ENCODE measurements around the gene ISCA2.
A peak's percentile ranks its signal among the peaks of the same experiment; 100 is the strongest.

ISCA2 gene

DNA sequence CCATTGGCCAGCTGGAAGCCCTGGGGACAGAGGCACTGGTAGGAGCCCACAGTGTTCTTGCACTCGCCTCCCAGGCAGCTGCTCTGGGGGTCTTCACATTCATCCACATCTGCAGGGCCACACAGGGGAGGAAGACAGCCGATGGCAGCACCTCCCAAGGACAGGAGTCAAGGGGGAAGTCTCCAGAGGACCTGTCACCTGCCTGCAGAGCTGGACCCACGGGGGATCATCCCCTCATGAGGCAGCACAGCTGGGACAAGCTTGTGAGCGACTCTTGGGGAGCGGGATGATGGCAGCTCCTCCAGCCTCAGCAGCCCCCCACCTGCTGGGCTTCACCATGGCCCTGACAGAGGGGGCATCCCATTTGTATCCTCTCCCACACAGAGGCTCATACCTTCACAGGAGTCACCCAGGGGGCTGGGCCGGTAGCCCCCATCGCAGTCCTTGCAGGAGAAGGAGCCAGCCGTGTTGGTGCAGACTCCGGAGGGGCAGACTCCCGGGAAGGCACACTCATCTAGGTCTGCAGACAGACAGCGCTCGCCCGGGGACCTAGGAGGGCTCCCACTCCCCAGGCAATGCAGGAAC lies 15.4 kb downstream of the ISCA2 start:
- no peak for DNase-seq

DNA sequence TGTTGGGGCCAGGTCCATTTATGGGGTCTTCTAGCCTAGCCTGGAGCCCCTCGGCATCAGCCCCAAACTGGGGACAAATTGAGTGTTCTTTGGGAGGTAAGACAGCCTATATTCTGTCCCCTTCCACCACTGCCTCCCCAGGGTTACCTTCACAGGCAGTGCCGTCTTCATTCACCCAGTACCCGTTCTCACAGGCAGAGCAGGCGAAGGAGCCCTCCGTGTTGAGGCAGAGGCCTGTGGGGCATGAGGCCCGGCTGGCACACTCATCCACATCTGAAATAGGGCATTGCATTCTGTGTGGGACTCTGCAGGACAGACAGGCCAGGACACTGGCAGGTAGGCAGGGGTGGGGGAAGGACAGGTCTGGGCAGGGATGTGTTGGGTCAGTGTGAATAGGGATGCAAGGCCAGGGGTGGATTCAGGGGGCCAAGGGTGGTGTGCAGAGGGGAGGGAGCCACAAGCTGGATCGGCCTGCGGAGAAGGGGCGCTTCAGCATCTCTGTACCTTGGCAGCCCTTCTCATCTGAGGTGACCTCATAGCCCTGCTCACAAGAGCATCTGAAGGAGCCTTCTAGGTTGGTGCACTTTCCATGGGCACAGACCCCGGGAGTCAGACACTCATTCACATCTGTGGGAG lies 16.1 kb downstream of the ISCA2 start:
- no peak for DNase-seq

DNA sequence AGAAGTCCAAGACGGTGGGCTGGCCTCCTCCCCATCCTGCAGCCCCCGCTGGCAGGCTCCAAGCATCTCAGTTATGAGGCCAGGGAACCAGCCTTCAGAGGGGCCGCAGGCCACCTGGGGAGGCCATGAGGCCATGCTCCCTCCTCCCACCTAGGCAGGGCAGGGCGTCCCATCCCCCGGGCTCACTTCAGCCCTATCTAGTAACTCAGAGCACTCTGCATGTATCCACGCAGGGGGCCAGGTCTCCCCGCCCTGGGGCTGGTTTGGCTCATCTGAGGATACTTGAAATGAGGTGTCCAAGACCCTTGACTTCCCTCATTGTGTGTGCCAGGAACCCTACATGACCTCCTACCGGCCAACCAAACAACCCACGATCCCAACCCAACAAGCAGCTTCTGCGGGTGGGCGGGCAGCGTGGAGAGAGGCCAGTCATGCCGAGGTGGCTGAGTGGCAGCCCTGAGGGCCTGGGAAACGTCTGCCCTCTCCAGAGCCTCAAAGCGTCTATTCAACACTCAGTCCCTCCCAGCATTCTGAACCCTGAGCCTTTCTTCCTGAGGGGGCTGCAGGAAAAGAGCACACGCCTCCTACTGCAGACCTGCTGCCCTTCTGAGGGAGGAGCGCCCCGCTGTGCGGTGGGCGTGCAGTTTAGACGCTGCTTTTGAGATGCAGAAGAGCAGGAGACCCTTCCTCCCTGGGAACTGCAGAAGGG lies 16.8 kb downstream of the ISCA2 start:
- no peak for DNase-seq

DNA sequence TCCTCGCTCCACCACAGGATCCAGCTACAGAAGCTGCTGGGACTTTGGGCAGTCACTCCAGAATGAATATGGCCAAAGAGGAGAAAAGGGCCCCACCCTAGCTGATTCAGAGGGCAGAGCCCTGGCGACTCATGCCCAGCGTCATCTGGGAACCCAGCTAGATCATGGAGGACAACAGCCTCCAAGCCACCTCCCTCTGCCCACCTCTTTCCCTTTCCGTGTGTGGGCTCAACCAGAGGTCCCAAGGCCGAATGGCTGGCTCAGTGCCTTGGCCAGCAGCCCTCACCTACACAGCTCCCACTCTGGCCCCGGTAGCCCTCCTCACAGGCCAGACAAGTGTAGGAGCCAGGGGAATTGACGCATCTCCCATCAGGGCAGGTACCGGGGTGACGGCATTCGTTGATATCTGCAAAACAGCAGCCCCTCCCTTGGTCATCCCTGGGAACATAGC lies 17.4 kb downstream of the ISCA2 start:
- DNase-seq: no peak

DNA sequence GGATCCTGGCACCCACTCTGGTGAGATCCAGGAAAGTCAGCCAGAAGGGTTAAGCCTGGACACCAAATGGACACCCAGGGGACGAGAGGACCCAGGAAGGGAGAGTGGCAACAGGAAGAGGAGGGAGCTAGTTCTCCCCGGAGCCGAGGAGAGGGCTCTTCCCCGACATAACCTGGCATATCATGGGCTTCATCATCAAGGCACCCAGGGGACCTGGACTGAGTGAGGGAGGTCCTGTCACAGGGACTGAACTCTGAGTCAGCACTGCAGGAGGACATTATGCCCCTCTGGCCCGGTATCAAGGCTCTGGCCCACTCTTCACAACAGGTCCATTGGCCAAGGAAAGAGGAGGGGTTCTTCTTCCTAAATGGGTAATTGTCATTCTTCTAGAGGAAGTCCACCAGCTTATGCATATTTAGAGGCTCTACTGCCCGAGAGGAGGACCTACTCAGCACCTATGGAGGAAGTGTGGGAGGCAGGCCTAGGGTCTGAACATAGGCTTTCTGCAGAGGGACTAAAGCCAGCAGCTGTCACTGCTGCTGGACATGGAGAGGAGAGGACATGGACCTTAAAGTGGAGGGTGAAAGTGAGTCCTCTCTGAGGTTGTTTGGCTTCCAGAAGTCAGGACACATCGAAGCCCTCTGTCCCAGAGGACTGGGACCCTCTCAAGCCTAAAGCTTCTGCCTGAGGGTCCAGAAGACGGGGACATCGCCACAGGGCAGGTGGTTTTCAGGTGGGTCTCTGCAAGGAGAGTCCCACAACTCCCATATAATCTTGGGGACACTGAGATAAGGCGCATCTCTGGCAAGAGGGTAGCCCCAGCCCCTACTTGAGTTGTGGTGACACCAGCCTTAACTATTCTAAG lies 18.6 kb downstream of the ISCA2 start:
- DNase-seq: no peak

DNA sequence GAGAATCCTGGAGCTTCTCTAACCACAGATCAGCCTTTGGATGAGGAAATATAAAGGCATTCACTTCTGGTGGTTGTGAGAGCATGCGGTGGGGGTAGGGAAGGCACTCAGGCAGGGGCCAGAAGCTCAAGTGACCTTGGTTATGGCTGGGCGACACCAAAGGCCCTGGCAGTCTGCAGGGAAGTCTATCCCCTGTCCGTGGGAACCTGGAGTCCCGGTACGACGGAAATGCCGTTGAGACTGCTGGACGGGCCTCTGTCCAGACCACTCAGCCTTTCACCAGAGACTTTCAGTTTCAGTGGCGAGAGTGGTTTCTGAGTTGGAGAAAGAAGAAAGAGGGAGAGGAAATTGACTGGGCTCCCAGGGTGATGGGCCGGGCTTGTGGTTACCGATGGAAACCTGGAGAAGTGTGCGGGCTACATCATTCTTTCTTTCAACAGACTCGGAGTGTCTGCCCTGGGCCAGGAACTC lies 20.9 kb downstream of the ISCA2 start:
- peak; percentile 28 for DNase-seq

DNA sequence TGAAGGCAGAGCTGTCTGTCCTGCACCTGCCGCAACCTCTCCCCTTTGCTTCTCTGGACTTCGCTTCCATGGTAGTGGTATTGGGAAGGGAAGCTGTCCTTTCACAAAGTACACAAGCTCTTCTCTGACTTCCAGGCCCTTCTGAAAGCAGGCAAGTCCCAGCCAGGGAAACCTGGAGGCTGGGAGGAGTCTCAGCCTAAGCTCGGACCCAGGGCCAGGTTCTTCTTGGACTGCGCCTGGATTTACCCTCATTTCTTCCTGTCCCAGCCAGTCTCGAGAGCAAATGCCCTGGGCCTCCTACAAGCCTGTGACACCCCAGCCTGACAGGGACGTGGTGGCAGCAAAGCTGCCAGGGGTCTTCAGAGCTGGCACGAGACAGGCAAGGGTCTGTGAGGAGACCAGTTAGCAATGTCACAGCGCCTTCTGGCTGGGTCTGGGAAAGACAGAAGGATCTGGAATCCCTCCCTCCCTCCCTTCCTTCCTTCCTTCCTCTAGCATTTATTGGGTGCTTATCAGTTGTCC lies 22.4 kb downstream of the ISCA2 start:
- DNase-seq: no peak

DNA sequence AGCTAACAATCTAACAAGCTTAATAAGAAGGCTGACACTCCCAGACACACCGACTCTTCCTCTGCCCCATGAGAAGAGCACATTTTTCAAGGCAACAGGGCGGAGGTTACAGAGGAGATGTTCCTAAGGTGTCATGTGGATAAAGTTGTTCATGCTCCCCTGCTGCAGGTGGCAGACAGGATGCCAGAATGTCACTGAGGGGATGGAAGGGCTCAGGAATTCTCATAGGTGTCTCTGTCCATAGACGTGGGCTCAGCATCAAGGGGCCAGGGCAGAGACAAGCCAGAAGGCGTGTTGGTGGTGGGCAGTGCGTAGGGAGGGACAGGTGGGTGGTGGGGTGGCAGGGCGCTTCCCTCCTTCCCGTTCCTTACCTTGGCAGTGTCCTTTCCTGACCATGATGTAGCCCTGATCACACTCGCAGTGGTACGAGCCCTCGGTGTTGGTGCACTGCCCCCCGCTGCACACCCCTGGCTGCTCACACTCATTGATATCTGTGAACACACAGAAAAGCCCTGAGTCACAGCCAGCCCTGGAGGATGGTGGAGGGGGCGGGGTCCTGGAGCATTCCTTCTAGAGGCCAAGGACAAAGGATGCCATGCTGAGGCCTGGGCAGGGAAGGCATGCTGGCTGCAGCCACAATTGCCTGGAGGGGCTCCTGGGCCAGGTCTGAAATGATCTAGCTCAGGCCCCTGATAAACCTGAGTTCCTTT lies 23.0 kb downstream of the ISCA2 start:
- DNase-seq: no peak

DNA sequence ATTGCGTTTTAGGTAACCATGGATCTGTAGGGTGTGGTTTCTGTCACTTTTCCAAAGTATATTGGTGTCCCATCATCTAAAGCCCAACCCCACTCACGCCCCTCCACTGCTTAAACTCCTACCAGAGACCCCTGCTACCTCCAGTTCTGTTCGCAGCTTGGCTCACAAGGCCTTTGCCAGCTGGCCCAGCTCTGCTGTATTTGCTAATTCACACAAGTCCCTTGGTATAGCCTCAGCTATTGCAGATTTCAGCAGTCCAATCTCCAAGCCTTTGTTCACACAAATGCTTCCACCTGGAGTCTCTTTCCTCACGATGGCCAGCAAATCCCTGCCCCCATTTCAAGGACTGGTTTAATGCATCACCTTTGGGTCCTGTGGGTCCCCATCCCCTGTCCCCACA lies 24.2 kb downstream of the ISCA2 start:
- no peak for DNase-seq

DNA sequence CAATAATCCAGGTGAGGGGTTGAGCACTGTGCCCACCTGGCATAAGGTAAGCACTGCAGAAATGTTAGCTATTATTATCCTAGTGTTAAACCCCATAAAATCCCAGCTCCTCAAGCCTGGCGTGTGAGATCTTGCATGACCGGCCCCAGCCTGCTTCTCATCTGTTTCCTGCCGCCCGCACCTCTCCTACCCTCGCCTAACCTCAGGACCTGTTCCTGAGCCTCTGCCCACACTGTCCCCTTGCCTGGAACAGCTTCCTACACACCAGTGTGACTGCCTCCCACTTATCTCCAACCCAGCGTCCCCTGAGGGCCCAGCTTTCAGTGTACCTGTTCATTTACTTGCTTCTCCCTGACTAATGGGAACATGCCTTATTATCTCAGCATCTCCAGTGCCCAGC lies 24.7 kb downstream of the ISCA2 start:
- DNase-seq: no peak

DNA sequence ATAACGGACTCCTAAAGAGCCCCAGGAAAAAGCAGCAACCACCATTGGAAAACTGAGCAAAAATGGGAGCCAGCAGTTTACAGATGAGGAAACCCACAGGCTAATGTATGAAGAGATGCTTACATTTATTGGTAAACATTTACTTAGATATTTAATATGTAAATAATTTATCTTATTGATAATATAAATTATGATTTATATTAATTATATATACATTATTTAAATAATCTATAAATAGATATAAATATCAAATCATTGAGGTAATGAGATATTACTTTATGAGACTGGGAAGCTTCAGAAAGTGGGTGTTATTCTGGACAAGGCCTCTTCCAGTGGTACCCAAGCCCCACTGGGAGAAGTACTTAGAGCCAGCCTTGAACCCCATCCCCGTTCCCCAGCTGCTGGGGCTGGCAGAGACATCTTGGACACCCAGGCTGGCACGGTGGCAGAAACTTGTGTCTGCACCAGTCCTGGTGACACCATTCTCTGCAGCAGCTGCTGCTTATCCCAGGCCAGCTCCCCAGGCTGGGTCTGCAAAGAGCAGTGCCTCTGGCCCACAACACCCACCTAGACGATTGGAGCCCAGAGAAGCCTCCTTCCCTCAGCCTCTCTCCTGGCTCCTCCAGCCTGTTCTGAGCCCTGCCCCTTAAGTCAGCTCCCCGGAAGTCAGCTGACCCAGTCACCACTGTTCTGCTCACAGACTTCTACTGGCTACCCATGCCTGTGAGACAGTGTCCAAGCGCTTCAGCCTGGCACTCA lies 25.9 kb downstream of the ISCA2 start:
- DNase-seq: no peak

DNA sequence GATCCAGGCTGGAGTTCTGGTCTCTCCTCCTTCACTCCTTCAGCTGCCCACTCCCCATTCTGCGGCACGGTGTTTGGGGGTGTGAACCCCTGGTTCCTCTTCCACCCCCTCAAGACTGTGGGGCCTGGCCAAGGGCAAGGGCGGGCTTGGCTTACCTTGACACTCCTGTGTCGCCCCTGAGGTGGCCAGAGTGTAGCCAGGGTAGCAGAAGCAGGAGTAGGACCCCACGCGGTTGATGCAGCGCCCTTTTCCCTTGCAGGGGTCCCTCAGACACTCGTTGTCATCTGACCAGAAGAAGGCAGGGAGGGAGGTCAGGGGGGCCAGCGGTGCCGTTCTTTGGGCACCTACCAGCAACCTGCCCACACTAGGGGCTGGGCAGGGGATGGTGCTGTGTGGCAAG lies 28.2 kb downstream of the ISCA2 start:
- no peak for DNase-seq

DNA sequence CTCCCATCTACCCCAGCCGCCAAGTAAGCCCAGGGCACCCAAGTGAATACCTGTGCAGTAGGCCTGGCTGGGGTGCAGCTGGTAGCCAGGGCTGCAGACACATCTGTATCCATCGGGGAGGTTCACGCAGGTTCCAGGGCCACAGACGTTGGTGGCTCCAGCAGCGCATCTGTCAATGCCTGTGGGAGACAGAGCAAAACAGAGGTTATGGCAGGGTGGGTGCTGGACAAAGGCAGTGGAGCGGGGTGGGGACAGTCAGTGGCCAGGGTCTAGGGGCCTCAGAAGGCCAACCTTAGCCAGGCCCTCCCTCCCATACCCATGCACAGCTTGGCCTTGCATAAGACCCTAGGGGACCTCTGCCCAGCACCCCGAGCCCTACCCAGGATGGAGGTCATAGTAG lies 29.2 kb downstream of the ISCA2 start:
- DNase-seq: no peak

DNA sequence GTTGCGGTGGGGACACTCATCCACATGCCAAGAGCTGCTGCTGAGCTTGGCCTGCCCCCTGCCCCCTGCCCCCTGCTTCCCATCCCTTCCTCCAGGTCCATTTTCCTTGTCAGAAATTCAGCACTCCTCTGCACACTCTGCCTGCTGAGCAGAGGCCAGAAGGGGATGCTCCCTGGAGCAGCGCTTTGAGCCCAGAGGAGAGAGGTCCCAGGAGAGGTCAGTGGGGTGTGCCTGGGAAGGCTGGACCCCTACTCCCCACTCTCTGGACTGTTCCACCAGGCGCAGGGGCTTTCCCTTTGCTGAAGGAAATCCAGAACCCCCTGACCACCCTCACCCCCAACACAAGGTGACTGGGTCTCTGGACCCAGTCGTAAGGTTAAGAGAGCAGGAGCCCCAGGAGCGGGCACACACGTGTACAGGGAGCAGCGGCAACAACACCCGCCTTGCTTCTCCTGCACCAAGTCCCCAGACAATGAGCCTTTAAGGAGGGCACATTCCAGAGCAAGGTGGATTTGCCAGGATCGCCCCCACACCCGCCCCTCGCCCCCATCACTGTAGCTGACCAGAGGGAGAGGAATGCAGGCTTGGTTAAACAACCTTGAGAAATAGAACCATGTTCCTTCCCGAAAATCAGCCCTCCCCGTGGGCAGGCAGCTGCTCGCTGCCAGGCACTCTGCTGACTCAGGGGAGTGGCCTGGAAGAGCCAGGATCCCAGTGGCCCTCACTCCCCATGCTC lies 30.7 kb downstream of the ISCA2 start:
- DNase-seq: no peak

DNA sequence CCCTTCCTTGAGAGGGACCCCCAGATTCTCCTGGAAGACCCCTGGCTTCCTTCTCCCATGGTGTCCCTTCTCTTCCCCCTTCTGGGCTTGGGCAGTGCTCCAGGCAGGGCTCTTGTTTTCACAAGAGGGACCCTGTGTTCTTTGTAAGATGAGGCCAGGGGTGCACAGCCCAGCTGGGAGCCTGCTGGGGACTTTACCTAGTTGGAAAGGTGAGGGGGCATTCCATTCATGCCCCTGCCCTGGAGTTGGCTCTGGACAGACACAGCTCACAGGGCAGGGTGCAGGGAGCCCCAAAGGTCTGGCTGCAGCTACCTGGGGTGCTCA lies 31.2 kb downstream of the ISCA2 start:
- DNase-seq: no peak

DNA sequence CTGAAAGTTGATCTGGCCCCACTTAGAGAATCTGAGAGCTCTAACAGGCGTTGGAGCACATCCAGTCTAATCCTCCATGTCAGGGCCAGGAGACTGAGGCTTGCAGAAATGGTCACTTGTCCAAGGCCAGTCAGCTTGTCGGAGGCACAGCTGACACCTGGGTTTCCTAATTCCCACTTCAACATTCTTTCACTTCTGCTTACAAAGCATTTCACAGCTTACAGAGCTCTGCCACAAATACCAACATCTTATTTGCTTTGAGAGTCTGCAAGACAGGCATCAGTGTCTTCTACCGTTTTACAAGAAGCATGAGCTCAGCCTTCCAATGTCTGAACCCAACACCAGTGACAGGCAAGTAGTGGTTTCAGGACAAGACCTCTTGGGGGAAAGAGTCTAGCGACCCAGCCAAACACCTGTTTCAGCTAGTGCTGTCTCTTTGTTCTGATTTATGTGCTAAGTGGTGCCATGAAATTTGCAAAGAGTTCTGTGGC lies 31.8 kb downstream of the ISCA2 start:
- DNase-seq: no peak

DNA sequence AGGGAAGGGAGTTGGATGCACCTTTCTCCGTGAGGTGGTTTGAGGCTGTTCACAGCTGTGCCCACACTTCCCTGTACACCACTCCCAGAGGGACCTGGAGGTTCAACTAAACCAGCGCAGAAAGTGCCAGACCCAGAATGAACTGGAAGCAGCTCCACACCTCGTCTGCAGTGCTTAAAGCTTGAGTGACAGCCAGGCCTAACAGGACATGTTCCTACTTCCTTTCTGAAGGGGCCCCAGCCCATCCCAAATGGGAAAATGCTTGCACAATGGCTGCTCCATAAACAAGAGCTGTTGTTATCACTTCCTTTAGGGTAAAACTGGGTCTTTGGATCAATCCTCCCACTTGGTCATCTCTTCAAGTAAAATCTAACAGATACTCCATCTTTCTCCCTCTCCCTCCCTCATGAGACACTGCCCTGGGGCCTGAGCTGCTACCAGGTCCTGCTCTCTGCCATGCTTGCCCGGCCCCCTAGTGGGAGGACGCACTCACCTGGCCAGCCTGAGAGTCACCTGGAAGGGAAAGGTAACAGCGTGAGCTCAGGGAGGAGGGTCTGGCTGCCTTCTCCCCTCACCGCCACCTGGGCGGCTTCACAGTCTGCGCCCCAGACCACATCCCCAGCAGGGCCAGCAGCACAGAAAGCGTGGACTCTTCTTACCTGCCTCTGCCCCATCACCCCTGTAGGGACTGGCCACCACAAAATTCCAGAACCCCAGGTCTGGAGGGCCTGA lies 33.5 kb downstream of the ISCA2 start:
- DNase-seq: peak; percentile 18

DNA sequence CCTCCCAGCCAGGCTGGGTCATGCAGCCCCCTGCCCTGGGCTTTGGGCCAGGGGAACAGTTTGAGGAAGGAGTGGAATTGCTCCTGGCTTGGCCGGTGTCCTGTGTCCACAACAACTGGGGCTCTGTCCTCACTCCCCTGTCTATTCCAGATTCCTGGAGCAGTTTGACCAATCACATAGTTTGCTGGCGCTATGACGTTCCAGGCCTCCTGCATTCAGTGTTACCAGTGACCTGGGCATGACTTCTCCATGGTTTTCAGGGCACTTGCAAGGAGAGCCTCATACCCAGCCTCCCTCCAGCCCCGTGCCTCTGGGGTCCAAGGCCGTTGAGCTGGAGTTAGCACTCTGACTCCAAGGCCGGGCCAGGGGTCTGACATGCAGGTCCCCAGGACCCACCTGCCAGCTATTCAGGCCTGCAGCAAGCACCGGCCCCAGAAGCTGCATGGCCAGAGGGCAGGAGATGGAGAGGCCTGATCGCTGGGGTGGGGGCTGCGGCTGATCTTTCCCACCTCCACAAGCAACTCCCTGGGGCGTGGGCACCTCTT lies 34.2 kb downstream of the ISCA2 start:
- DNase-seq: no peak

DNA sequence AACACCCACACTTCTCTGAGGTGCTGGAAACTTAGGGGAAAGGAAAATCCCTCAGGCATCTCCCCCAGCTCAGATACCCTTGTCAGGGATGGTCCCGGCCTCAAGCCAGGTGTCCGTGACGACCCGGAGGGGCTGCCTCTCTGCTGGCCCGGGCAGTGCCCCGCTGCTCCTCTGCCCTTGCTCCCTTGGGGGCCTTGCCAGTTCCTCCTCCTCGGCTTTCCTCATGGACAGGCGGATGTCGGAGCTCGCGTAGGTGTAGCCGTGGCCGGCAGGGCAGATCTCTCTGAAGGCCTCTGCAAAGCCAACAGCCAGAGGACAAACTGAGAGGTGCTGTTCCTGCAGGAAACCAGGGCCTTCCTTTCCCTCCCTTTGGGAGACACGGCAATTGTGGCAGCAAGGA lies 34.8 kb downstream of the ISCA2 start:
- DNase-seq: no peak

DNA sequence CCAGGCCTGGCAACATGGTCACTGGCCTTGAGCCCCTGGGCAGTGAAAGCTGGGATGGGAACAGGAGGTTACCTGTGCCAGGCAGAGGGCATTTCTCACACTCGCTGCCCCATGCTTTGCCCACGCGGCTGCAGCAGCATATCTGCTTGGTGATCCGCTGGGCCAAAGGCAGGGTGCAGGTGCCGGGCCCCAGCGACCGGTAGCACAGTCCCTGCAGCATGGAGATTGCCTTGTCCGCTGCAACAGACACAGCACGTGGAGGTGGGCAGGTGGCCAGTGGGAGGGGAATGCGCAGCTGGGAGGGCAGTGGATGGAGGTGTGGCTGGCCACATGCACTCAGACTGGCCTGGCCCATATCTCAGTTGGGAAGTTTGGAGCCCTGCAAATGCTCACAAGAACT lies 35.3 kb downstream of the ISCA2 start:
- no peak for DNase-seq
